ENCODE results near the gene F2RL1. TPM values are rescaled to one million over a fixed set of nuclear protein-coding genes. Genes with fewer than 3 reads are reported as not detected.
"Not testable (repeated sequence)": the region's sequence is repeated elsewhere in the genome, so short reads cannot be mapped to it uniquely, and the experiment has no call there.

F2RL1 gene
- total RNA-seq, 2 experiments from 2014 or later = 2.9 to 3.0 TPM

DNA sequence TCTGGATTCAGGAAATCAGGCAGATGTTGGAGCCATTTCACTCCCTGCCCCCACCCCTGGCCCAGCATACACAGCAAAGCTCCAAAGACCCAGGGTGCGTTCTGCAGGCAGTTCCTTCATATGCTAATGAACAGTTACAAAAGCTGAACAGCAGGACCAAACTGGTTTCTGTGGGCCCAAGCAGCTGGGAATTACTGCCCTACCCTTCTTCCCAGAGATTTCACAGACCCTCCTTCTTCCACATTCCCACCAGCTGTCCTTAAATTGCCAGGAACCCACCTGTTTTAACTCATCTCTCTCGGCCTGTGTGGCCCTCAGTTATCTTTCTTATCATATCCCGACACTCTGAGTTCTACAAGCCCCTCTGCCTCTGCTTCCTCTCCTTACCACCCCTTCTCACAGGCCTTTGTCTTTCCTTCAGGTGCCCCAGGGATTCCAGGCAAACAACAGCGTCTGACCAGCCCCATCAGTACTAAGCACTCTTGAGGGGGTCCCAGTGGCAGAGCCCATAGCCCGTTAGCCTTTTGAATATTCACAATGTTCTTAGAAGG, 10.6 kb upstream of the F2RL1 start:
- DNase-seq = no peak
- intact Hi-C loops (cut with micrococcal nuclease) = no loop called here
- CTCF ChIA-PET = interaction anchor here (0.6 to 0.9 kb wide), 2 partner anchors 9 to 196 kb away, joined by 3 to 4 read pairs; no protein-coding TSS in a partner anchor
- H3K9me3 Mint-ChIP-seq = no peaks in the 10 kb centered on the region
- H3K4me1 Mint-ChIP-seq (ENCODE audit: low read depth) = no peaks in the 10 kb centered on the region
- no peaks in the 10 kb centered on the region for H3K27me3 Mint-ChIP-seq (ENCODE audit: low read depth)
- no peaks in the 10 kb centered on the region for H3K36me3 Mint-ChIP-seq (ENCODE audit: low read depth)
- no peak overlapping the region for H3K27ac Mint-ChIP-seq
- H3K4me3 Mint-ChIP-seq = no peak overlapping the region

DNA sequence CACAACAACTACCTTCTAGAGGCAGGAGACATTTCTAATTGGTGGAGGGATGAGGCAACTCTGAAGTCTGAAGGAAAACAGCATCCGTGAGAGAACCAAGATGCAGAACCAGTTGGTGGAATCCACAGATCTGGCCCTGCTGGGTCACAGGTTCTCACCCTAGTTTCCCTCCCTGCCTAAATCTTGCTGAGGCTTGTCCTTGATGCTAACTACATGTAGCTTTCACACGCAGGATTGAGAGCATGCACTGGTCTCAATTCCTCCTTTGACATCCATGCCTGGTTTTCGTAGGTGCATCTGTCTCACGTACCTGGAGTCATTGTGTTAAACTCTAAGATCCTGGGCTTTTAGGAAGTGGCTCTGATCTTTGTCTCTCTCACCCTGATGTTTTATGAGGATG, 9.7 kb upstream of the F2RL1 start:
- DNase-seq = no peak
- Mint-ChIP-seq H3K27ac (no peak overlapping the region), H3K36me3 (ENCODE audit: low read depth) (no peaks in the 10 kb centered on the region), H3K4me1 (ENCODE audit: low read depth) (no peaks in the 10 kb centered on the region), H3K9me3 (no peaks in the 10 kb centered on the region), H3K27me3 (ENCODE audit: low read depth) (no peaks in the 10 kb centered on the region), H3K4me3 (no peak overlapping the region)
- CTCF ChIA-PET = no interaction called here
- intact Hi-C loops (cut with micrococcal nuclease) = no loop called here

DNA sequence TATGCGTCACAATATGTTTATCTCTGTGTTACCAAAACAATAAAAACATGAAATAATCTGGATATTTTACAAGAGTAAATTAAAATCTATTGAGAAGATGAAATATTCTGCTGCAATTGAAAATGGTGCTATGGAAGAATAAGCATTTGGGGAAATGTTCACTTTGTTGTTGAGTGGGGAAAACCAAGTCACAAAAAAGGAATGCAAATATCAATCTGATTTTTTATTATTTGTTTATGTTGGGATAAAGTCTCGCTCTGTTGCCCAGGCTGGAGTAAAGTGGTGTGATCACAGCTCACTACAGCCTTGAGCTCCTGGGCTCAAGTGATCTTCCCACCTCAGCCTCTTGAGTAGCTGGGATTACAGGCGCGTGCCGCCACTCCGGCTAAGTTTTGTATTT, 8.6 kb upstream of the F2RL1 start:
- Mint-ChIP-seq H3K36me3 (ENCODE audit: low read depth) (no peaks in the 10 kb centered on the region), H3K27me3 (ENCODE audit: low read depth) (no peaks in the 10 kb centered on the region), H3K4me3 (no peak overlapping the region), H3K27ac (no peak overlapping the region), H3K4me1 (ENCODE audit: low read depth) (no peaks in the 10 kb centered on the region), H3K9me3 (no peaks in the 10 kb centered on the region)
- intact Hi-C loops (cut with micrococcal nuclease) = no loop called here
- DNase-seq = no peak
- CTCF ChIA-PET = no interaction called here

DNA sequence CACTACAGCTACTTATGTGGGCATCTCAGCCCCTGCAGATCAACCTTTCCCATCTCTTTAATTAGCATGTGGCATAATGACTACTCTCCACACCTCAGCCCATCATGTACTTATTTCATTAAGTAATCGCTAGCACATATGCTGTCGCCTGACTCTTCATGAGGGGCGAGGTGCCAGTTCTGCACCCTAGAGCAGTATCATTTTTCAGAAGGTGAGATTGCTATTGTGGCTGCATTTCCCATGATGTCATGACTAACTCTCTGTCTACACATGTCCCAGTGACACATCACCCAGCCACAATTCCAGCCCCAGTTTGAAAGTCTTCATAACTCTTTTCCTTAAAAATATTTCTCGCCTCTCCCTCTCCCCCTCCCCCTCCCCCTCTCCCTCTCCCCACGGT, 7.6 kb upstream of the F2RL1 start:
- DNase-seq = no peak
- Mint-ChIP-seq H3K27me3 (ENCODE audit: low read depth) (no peaks in the 10 kb centered on the region), H3K4me1 (ENCODE audit: low read depth) (no peaks in the 10 kb centered on the region)

DNA sequence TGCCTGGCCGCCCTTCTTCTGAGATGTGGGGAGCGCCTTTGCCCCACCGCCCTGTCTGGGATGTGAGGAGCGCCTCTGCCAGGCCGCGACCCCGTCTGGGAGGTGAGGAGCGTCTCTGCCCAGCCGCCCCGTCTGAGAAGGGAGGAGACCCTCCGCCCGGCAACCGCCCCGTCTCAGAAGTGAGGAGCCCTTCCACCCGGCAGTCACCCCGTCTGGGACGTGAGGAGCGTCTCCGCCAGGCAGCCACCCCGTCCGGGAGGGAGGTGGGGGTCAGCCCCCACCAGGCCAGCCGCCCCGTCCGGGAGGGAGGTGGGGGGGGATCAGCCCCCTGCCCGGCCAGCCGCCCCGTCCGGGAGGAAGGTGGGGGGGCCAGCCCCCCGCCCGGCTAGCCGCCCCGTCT, 6.6 kb upstream of the F2RL1 start:
- H3K4me1 Mint-ChIP-seq (ENCODE audit: low read depth); DNase-seq; H3K36me3 Mint-ChIP-seq (ENCODE audit: low read depth); H3K9me3 Mint-ChIP-seq; H3K27ac Mint-ChIP-seq; intact Hi-C loops (cut with micrococcal nuclease); H3K27me3 Mint-ChIP-seq (ENCODE audit: low read depth); CTCF ChIA-PET; H3K4me3 Mint-ChIP-seq: not testable (repeated sequence)

More for the DNA sequence above, 7.6 kb upstream of the F2RL1 start:
- Mint-ChIP-seq H3K9me3 (no peaks in the 10 kb centered on the region), H3K4me3 (no peak overlapping the region), H3K27ac (no peak overlapping the region), H3K36me3 (ENCODE audit: low read depth) (no peaks in the 10 kb centered on the region)
- intact Hi-C loops (cut with micrococcal nuclease) = no loop called here
- CTCF ChIA-PET = no interaction called here

DNA sequence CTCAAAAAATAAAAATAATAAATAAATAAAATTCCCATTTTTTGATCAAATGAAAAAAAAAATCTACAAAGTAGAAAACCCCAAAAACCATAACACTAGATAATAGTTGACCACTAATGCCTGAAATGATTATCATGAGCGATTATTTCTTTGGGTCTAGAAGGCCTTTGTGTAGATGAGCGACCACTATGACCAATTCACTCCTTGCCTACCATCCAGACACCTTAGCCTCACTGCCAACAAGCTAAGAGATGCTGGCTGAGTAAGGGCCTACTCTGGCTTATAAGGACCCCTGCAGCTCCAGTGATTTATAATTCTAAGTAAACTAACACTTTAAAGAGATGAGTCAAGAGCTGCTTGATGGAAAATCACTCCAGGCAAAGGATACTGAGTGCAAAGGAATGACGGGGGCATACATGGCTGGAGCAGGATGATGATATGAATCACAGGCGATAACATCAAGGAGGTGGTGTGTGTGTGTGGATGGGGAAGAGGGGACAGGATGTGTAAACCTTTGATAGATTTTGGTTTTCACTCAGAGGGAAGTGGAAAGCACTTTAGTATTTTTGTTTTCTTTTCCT, 4.8 kb upstream of the F2RL1 start:
- H3K36me3 Mint-ChIP-seq (ENCODE audit: low read depth) = no peaks in the 10 kb centered on the region
- peaks cover 7% of the 10 kb centered on the region for H3K4me1 Mint-ChIP-seq (ENCODE audit: low read depth)
- intact Hi-C loops (cut with micrococcal nuclease) = no loop called here
- H3K4me3 Mint-ChIP-seq = no peak overlapping the region
- CTCF ChIA-PET = no interaction called here
- H3K27ac Mint-ChIP-seq = no peak overlapping the region
- no peaks in the 10 kb centered on the region for H3K9me3 Mint-ChIP-seq
- H3K27me3 Mint-ChIP-seq (ENCODE audit: low read depth) = peaks cover 11% of the 10 kb centered on the region
- no peak for DNase-seq

DNA sequence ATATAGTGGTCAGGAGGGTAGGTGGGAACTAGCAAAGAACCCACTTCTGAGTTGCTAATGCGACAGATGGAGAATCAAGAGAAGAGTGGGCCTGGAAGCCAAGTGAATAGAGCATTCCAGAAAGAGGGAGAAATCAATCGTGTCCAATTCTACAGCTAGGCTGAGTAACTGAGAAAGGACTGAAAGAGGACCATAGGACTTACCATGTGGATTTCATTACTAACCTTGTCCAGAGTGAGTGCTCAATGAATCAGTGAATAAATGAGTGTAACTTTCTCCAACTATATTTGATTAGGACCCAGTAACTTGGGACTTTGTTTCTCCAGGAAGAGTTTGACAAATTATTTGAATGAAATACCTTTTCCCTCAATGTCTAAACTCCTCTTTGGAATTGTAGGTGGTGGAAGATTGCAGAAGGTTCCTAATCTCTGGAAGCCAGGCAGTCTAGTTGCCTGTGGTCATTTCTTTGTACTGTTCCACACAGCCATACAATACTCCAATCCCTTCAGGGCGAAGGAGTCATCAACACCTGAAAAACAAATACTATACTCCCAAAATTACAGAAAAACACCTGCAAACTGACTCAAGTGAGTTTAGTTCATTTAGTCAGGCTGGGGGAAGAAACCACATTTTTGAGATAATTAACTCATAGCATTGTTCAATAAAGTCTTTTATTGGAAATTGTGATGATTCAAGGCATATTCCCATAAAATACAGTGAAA, 2.6 kb upstream of the F2RL1 start:
- intact Hi-C loops (cut with micrococcal nuclease) = no loop called here
- no peaks in the 10 kb centered on the region for H3K36me3 Mint-ChIP-seq (ENCODE audit: low read depth)
- CTCF ChIA-PET = interaction anchor here (1.0 to 1.6 kb wide), 2 partner anchors 9 to 329 kb away, joined by 3 to 4 read pairs; no protein-coding TSS in a partner anchor
- H3K27me3 Mint-ChIP-seq (ENCODE audit: low read depth) = peaks cover 11% of the 10 kb centered on the region
- H3K4me1 Mint-ChIP-seq (ENCODE audit: low read depth) = peaks cover 16% of the 10 kb centered on the region
- H3K4me3 Mint-ChIP-seq = no peak overlapping the region
- no peaks in the 10 kb centered on the region for H3K9me3 Mint-ChIP-seq
- DNase-seq = no peak
- no peak overlapping the region for H3K27ac Mint-ChIP-seq

DNA sequence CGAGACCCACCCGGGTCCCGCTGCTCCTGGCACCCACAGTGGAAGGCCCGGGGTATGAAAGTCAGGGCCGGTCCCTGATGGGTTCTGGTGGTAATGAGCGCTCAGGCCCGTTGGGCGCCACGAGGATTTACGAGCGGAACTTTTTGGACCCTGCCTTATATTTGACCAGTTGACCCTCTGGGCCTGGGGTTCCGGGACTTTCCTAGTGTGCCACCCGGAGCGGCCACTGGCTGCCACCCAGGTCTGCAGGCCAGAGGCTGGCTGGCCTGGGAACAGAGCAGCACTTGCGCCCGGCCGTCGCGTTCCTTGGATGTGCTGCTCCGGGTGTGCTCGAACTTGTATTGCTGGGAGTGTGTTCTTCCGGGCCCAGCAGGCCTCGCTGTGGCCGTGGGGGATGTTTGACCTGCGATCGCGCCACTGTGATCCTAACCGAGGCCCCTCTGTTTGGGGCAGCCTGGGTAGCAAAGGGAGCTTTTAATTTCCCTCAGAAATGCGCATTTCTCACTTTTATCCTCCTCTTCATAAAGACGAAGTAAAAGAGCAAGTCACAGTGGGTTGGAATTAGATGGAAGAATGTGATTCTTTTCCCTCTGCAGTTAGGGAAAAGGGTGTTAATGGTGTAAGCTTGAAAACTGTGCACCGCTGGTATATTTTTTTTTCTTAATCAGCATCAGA, 1.2 kb downstream of the F2RL1 start:
- Mint-ChIP-seq H3K4me1 (ENCODE audit: low read depth) (peaks cover 16% of the 10 kb centered on the region), H3K36me3 (ENCODE audit: low read depth) (peaks cover 2% of the 10 kb centered on the region), H3K9me3 (no peaks in the 10 kb centered on the region), H3K27me3 (ENCODE audit: low read depth) (peaks cover 11% of the 10 kb centered on the region), H3K4me3 (peak overlapping the region; percentile 80), H3K27ac (no peak overlapping the region)
- CTCF ChIA-PET = interaction anchor here (1.1 to 1.5 kb wide), 3 partner anchors 21 to 46 kb away, joined by 3 to 7 read pairs (median 3); no protein-coding TSS in a partner anchor
- intact Hi-C loops (cut with micrococcal nuclease) = loop anchor here (1.0 to 2.0 kb wide), 3 partner anchors 29 to 210 kb away; partner anchors contain the start of genes AGGF1 and S100Z
- no peak for DNase-seq

DNA sequence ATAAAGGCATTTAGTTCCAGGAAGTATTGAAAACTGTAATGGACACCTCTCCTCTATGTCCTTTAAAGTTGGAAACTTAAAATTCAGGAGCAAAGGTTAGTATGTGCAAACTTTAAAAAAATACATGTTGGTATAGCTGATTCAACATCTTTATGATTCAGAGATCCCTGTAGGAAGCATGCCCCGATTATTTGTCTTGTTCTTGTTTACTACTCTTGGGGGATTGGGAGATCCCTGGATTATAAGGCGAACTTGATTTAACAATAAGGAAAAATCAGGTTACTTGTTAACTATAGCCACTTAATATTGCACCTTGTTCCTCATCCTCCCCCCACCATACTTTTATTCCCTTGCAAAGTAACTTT, 1.7 kb downstream of the F2RL1 start:
- Mint-ChIP-seq H3K4me3 (peak overlapping the region; percentile 9), H3K27ac (no peak overlapping the region)
- CTCF ChIA-PET = interaction anchor here (1.1 kb wide), 1 partner anchor 28 kb away, joined by 3 read pairs; no protein-coding TSS in a partner anchor

DNA sequence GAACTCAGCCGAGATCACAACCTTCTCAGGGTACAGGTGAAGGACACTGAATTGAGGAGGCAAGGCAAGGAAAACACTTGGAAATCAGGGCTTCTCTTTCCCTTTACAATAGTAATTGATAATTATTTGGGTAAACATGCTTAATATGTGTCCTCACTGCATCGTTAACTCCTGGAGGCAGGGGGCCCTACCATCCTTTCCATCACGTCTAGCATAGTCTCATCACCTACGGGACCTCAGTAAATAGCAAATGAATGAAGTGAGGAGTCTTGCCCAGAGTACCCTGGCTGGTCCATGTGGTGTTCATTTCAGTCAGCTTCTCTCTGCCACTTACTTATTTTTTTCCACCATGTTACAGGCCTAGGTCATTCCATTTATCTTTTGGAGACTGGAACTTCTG, 2.3 kb downstream of the F2RL1 start:
- H3K4me1 Mint-ChIP-seq (ENCODE audit: low read depth) = peaks cover 16% of the 10 kb centered on the region

More for the DNA sequence above, 1.7 kb downstream of the F2RL1 start:
- Mint-ChIP-seq H3K4me1 (ENCODE audit: low read depth) (peaks cover 16% of the 10 kb centered on the region), H3K9me3 (no peaks in the 10 kb centered on the region), H3K36me3 (ENCODE audit: low read depth) (peaks cover 2% of the 10 kb centered on the region), H3K27me3 (ENCODE audit: low read depth) (peaks cover 11% of the 10 kb centered on the region)
- no peak for DNase-seq
- intact Hi-C loops (cut with micrococcal nuclease) = no loop called here

DNA sequence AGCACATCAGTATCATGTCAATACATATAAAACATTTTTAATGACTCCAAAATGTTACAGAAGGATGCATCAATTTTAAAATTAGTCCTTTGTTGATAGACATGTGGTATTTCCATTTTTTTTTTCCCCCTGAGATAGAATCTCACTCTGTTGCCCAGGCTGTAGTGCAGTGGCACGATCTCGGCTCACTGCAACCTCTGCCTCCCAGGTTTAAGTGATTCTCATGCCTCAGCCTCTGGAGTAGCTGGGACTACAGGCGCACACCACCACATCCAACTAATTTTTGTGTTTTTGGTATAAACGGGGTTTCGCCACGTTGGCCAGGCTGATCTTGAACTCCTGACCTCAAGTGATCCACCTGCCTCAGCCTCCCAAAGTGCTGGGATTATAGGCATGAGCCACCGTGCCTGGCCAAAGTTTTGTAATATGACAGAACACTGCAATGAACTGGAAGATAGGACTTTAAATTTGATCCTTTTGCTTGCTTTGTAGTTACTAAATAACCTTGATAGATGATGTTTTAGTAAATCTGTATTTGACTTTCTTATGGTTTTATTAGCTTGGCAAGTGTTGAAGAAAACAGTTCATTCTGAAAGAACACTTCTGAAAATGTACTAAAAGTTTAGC, 3.4 kb downstream of the F2RL1 start:
- H3K9me3 Mint-ChIP-seq; DNase-seq; intact Hi-C loops (cut with micrococcal nuclease); H3K36me3 Mint-ChIP-seq (ENCODE audit: low read depth); H3K4me3 Mint-ChIP-seq; H3K27ac Mint-ChIP-seq: not testable (repeated sequence)
- CTCF ChIA-PET = interaction anchor here (0.6 to 0.7 kb wide), 2 partner anchors 19 to 402 kb away, joined by 5 to 6 read pairs; no protein-coding TSS in a partner anchor
- Mint-ChIP-seq H3K4me1 (ENCODE audit: low read depth) (peaks cover 16% of the 10 kb centered on the region), H3K27me3 (ENCODE audit: low read depth) (peaks cover 11% of the 10 kb centered on the region)

More for the DNA sequence above, 2.3 kb downstream of the F2RL1 start:
- CTCF ChIA-PET = interaction anchor here (0.7 kb wide), 1 partner anchor 20 kb away, joined by 5 read pairs; no protein-coding TSS in a partner anchor
- Mint-ChIP-seq H3K27me3 (ENCODE audit: low read depth) (peaks cover 11% of the 10 kb centered on the region), H3K9me3 (no peaks in the 10 kb centered on the region), H3K27ac (no peak overlapping the region), H3K36me3 (ENCODE audit: low read depth) (peaks cover 2% of the 10 kb centered on the region), H3K4me3 (no peak overlapping the region)
- intact Hi-C loops (cut with micrococcal nuclease) = no loop called here
- DNase-seq = no peak

DNA sequence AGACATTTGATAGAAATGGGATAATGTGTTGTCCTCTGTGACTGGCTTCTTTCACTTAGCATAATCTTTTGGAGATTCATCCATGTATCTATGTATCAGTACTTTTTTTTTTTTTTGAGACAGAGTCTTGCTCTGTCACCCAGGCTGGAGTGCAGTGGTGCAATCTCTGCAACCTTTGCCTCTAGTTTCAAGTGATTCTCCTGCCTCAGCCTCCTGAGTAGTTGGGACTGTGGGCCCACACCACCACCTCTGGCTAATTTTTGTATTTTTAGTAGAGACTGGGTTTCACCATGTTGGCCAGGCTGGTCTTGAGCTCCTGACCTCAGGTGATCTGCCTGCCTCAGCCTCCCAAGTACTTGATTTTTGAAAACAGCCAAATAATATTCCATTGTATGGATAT, 7.6 kb downstream of the F2RL1 start:
- H3K4me1 Mint-ChIP-seq (ENCODE audit: low read depth); CTCF ChIA-PET; H3K36me3 Mint-ChIP-seq (ENCODE audit: low read depth); H3K9me3 Mint-ChIP-seq; DNase-seq; H3K27me3 Mint-ChIP-seq (ENCODE audit: low read depth); H3K27ac Mint-ChIP-seq; H3K4me3 Mint-ChIP-seq; intact Hi-C loops (cut with micrococcal nuclease): not testable (repeated sequence)
